B cell (primary cell): ENCODE measurements around the gene CRIM1.

Source experiments
- EZH2 ChIP-seq: IDR thresholded peaks from 2 replicates; pipeline ENCODE4 v1.6.1; 2012; ENCODE audit warnings: borderline replicate concordance, low read depth, mild to moderate bottlenecking, moderate library complexity, low read length; ENCODE audit not compliant: insufficient read depth, poor library complexity, severe bottlenecking
- TF ChIP-seq, protein P1 (sequence below): fragments of 200-600 bp; IDR thresholded peaks from one replicate; pipeline ENCODE4 v1.8.0; 2022; ENCODE audit warnings: antibody characterized with exemption, mild to moderate bottlenecking

GRCh38 chr2:36476411-36476810 lies 120.8 kb downstream of the CRIM1 start:
- TF ChIP-seq, protein P1, sequence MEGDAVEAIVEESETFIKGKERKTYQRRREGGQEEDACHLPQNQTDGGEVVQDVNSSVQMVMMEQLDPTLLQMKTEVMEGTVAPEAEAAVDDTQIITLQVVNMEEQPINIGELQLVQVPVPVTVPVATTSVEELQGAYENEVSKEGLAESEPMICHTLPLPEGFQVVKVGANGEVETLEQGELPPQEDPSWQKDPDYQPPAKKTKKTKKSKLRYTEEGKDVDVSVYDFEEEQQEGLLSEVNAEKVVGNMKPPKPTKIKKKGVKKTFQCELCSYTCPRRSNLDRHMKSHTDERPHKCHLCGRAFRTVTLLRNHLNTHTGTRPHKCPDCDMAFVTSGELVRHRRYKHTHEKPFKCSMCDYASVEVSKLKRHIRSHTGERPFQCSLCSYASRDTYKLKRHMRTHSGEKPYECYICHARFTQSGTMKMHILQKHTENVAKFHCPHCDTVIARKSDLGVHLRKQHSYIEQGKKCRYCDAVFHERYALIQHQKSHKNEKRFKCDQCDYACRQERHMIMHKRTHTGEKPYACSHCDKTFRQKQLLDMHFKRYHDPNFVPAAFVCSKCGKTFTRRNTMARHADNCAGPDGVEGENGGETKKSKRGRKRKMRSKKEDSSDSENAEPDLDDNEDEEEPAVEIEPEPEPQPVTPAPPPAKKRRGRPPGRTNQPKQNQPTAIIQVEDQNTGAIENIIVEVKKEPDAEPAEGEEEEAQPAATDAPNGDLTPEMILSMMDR = no peak
- TF ChIP-seq EZH2 = no peak
